IPS-18c (cell line): Measurements from ENCODE around the gene TRPV5.

ENCODE experiments used
- H3K4me3 ChIP-seq: 2 replicates; pipeline ENCODE4 v1.7.0; 2013; ENCODE audit warnings: low read depth, mild to moderate bottlenecking, low read length, moderate library complexity; ENCODE audit not compliant: insufficient read depth
- H3K9me3 ChIP-seq: one replicate; pipeline ENCODE4 v1.6.1; 2013; ENCODE audit warnings: mild to moderate bottlenecking, low read length, moderate library complexity; ENCODE audit not compliant: control insufficient read depth, insufficient read depth

Gene TRPV5

GRCh38 chr7:142897691-142898090, 35.9 kb downstream of the TRPV5 start:
- Histone ChIP-seq H3K4me3 (no peak overlapping the region), H3K9me3 (no peaks in the 10 kb centered on the region)

GRCh38 chr7:142896741-142897379, 36.7 kb downstream of the TRPV5 start:
- Histone ChIP-seq H3K4me3 (no peak overlapping the region), H3K9me3 (no peaks in the 10 kb centered on the region)

DNA sequence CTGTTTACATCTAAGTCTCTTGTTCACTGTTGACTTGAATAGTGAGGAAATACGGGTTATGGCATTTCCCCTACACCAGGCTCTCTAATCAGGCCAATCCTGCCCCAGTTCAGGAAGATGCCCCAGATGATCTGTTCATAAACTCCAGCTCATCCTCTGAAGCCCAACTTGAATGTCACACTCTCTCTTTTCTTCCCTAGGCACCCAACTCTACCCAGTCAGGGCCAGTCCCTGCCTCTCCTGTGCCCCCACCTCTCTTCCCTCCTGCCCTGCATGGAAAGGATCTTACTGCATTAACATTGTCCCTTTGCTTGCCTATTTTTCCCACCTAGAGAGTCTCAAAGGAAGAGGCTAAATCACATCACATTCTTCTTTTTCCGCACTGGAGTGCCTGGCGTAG, 37.4 kb downstream of the TRPV5 start:
- no peaks in the 10 kb centered on the region for H3K9me3 ChIP-seq
- no peak overlapping the region for H3K4me3 ChIP-seq

DNA sequence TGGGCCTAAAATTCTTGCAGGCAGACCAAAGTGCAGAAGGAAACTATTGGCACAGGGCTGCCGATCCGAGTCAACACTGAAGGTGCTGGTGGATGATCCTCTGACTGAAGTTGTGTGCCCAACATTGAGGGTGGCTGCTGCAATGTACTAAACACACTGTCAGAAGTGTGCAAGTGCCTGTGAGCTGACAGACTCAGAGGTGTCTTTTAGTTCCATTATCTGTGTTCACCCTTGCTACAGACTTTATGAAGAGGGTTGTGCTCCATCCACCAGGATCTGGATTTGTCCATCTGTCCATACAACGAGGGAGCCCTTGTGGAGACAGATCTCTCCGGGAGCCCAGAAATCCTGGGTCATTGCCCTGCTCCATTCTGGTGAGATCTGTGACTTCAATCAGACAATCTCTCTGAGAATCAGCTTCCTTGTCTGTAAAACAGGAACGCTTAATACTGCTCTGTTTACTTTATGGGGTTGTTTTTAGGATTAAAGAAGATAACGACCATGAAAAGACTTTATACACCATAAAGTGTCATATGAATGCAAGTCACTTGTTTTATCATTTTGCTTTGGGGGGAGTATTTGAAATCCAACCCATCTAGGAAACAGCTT, 38.5 kb downstream of the TRPV5 start:
- H3K4me3 ChIP-seq: no peak overlapping the region

DNA sequence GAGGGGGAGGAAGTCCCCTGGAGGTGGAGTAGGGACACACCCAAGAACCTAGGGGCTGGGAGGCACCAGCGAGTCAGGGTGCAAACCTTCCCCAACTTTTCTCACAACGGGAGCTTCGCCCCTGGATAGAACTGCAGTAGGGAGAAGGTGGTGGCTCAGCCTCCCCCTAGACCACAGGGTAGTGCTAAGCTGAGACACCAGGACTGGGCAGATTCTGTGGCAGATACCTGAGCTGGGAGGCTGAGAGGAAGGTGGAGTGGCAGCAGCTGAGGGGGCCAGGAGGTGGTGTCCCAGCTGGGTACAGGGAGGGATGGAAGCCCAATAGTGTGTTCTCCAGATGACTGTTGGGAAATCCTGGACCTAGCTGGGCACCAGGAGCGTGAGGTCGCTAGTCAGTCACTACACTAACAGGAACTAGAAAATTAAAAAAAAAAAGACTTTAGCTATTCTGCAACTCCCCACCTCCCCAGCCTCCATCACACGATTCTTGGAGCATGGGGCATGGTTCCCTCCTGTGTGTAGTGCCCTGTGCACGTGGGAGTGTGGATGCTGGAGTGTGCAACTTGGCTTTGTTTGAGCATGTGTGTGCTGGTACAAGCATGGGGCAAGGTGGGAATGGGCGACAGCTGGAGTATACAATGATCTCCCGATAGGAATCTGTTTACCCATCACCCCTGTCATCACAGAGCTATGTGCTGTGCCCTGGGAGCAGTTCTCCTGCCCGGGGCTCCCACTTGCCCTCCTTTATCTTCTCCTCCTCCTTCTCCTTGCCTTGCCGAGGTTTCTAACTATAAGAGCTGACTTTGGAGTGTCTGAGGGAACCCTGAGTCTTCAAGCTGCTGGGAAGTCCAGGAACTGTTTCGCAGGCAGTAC, 39.2 kb downstream of the TRPV5 start:
- Histone ChIP-seq H3K9me3 (no peaks in the 10 kb centered on the region), H3K4me3 (no peak overlapping the region)

More for the DNA sequence above, 38.5 kb downstream of the TRPV5 start:
- H3K9me3 ChIP-seq: no peaks in the 10 kb centered on the region

- Histone ChIP-seq H3K9me3 (no peaks in the 10 kb centered on the region), H3K4me3 (no peak overlapping the region)
Measured at GRCh38 chr7:142892951-142893350, 40.6 kb downstream of the TRPV5 start.

DNA sequence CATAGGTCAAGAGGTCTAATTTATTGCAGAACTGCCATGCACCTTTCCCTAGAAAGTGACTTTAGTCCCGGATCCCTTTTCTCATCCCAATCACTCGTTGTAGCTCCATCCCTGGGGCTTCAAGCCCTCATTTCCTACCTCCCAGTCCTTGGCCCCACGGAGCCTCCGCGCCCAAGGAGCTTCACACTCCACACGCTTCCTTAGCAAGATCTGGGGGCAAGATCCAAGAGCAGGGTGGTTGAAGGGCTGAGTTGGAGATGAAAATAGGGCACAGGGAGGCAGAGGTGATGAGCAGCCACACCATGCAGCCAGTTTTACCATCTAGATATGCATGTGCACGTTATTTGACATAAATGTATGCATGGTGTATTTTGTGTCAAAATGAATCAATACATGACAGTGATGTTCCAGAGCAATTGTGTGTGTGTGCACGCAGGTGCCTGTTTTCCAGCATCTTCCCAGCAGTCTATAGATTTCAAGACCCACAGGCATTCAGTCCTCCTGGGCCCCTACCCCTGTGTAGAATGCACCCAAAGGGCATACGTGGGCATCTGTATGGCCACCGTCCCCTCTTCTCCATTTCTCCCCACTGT, 42.0 kb downstream of the TRPV5 start:
- Histone ChIP-seq H3K4me3 (no peak overlapping the region), H3K9me3 (no peaks in the 10 kb centered on the region)

GRCh38 chr7:142890874-142891485, 42.6 kb downstream of the TRPV5 start:
- Histone ChIP-seq H3K9me3 (no peaks in the 10 kb centered on the region), H3K4me3 (no peak overlapping the region)

DNA sequence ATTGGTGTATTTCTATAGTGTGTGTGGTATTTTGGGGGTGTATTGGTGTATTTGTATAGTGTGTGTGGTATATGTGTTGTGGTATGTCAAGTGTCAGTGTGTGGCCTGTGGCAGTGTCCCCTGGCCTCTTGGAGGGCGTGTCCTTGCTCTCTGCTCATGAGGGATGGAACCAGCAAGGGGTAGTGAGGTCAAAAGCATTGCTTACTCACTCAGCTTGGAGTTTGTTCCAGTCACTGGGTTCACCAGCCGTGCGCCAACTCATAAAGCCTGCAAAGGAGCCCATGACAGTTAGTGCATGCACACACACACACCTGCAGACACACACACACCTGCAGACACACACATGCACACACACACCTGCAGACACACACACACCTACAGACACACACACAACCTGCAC, 43.7 kb downstream of the TRPV5 start:
- no peak overlapping the region for H3K4me3 ChIP-seq
- no peaks in the 10 kb centered on the region for H3K9me3 ChIP-seq

- H3K9me3 ChIP-seq: no peaks in the 10 kb centered on the region
Measured at GRCh38 chr7:142887282-142888015, 46.1 kb downstream of the TRPV5 start.

GRCh38 chr7:142886866-142887265, 46.7 kb downstream of the TRPV5 start:
- Histone ChIP-seq H3K4me3 (no peak overlapping the region), H3K9me3 (no peaks in the 10 kb centered on the region)

More at GRCh38 chr7:142887282-142888015, 46.1 kb downstream of the TRPV5 start:
- H3K4me3 ChIP-seq: no peak overlapping the region

- Histone ChIP-seq H3K4me3 (no peak within 1 kb of the TSS), H3K9me3 (no peaks in the 10 kb centered on the region)
Measured at GRCh38 chr7:142885311-142886230, 48.0 kb downstream of the TRPV5 start, which contains the start of gene TRPV6. TSS of gene TRPV6 (minus strand) at chr7:142885745.

- H3K4me3 ChIP-seq: no peak overlapping the region
- H3K9me3 ChIP-seq: no peaks in the 10 kb centered on the region
Measured at GRCh38 chr7:142884286-142884640, 49.3 kb downstream of the TRPV5 start.

GRCh38 chr7:142883571-142884285, 49.8 kb downstream of the TRPV5 start:
- Histone ChIP-seq H3K4me3 (no peak overlapping the region), H3K9me3 (no peaks in the 10 kb centered on the region)

- H3K9me3 ChIP-seq: no peaks in the 10 kb centered on the region
- no peak overlapping the region for H3K4me3 ChIP-seq
Measured at GRCh38 chr7:142883145-142883544, 50.4 kb downstream of the TRPV5 start.
